NCI-H187 (cell line): ENCODE data around the gene ASF1A.
A peak's percentile ranks its signal among the peaks of the same experiment; 100 is the strongest.

Experiments used
- DNase-seq, 2 experiments: peaks; one replicate each; lab custom pipeline; 2025; lab: John Stamatoyannopoulos, UW

Gene ASF1A

GRCh38 chr6:118913161-118913560 lies 19.2 kb downstream of the ASF1A start:
- no peak for DNase-seq

- no peak for DNase-seq
Measured at GRCh38 chr6:118914598-118914997, 20.6 kb downstream of the ASF1A start.

- no peak for DNase-seq
Measured at GRCh38 chr6:118917546-118918328, 23.8 kb downstream of the ASF1A start.

- DNase-seq = no peak
Measured at GRCh38 chr6:118918329-118918725, 24.4 kb downstream of the ASF1A start.

GRCh38 chr6:118921084-118921483 lies 27.1 kb downstream of the ASF1A start:
- no peak for DNase-seq

GRCh38 chr6:118923035-118923434 lies 29.1 kb downstream of the ASF1A start:
- DNase-seq = no peak

GRCh38 chr6:118930680-118931079 lies 36.7 kb downstream of the ASF1A start:
- DNase-seq = no peak

GRCh38 chr6:118931436-118931835 lies 37.5 kb downstream of the ASF1A start:
- no peak for DNase-seq

- no peak for DNase-seq
Measured at GRCh38 chr6:118932421-118932820, 38.5 kb downstream of the ASF1A start.

- DNase-seq = no peak
Measured at GRCh38 chr6:118933855-118934460, 40.0 kb downstream of the ASF1A start.

- DNase-seq = peak; percentile 77 to 87
Measured at GRCh38 chr6:118934461-118935330, 40.7 kb downstream of the ASF1A start, which contains the start of gene MCM9. Gene MCM9 (minus strand): TSS chr6:118935159. CDS start chr6:118931723, 3,436 bp downstream.

- DNase-seq = no peak
Measured at GRCh38 chr6:118935331-118935668, 41.3 kb downstream of the ASF1A start.

- no peak for DNase-seq
Measured at GRCh38 chr6:118935978-118936703, 42.2 kb downstream of the ASF1A start.

- DNase-seq = no peak
Measured at GRCh38 chr6:118939683-118940082, 45.7 kb downstream of the ASF1A start.

- no peak for DNase-seq
Measured at GRCh38 chr6:118940770-118941169, 46.8 kb downstream of the ASF1A start.

- no peak for DNase-seq
Measured at GRCh38 chr6:118945217-118945616, 51.3 kb downstream of the ASF1A start.

- no peak for DNase-seq
Measured at GRCh38 chr6:118952683-118953082, 58.7 kb downstream of the ASF1A start.

- DNase-seq = no peak
Measured at GRCh38 chr6:118953391-118953790, 59.4 kb downstream of the ASF1A start.
